ENCODE measurements around the gene OR2J2.
"Not testable (repeated sequence)": the region's sequence is repeated elsewhere in the genome, so short reads cannot be mapped to it uniquely, and the experiment has no call there.

Gene OR2J2

DNA sequence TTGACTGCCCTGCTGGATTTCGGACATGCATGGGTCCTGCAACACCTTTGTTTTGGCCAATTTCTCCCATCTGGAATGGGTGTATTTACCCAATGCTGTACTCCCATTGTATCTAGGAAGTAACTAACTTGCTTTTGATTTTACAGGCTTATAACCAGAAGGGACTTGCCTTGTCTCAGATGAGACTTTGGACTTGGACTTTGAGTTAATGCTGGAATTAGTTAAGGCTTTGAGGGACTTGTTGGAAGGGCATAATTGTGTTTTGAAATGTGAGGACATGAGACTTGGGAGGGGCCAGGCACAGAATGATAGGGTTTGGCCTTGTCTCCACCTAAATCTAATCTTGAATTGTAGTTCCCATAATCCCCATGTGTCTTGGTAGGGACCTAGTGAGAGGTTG is 47.3 kb downstream of the OR2J2 start:
- in situ Hi-C loops (cut with HindIII; ENCODE audit: low sequenced_read_pairs) = not testable (repeated sequence)

All from DLD1 (cell line).